Gastrocnemius medialis (tissue), 4 donors: Measurements from ENCODE around the gene FRMD3. TPM values are rescaled to one million over a fixed set of nuclear protein-coding genes. Genes with fewer than 3 reads are reported as not detected.

ENCODE experiments used
- ATAC-seq, 2 donors: fragments of 150-250 bp; one replicate each; pipeline ENCODE4 v1.9.1; 2016
- DNase-seq, 2 donors: peaks; one replicate each; pipeline ENCODE4 v3.0.0-alpha.2; 2019
- H3K27ac ChIP-seq, 4 donors: fragments of 200-600 bp; sonication (generic); 1 replicate in 1 of 4; 2 replicates in 3 of 4; pipeline ENCODE4 v1.5.1; 2016 to 2018; ENCODE audit warnings: mild to moderate bottlenecking in 2 of 4, moderate library complexity in 1 of 4
- H3K27me3 ChIP-seq, 3 donors: fragments of 200-600 bp; sonication (generic) in 2 of 3; 1 replicate in 1 of 3; 2 replicates in 2 of 3; pipeline versions ENCODE4 v1.5.1 to v1.6.0; 2016 to 2019; ENCODE audit warnings: mild to moderate bottlenecking in 1 of 3, moderate library complexity in 1 of 3
- H3K36me3 ChIP-seq, 2 donors: fragments of 200-600 bp; sonication (generic) in 1 of 2; one replicate each; pipeline ENCODE4 v1.5.1; 2017 to 2018
- H3K4me1 ChIP-seq, 2 donors: fragments of 200-600 bp; sonication (generic) in 1 of 2; one replicate each; pipeline ENCODE4 v1.5.1; 2016 to 2017; ENCODE audit warnings: mild to moderate bottlenecking in 2 of 2
- H3K4me3 ChIP-seq, 4 donors: fragments of 200-600 bp; sonication (generic) in 3 of 4; 1 replicate in 1 of 4; 2 replicates in 3 of 4; pipeline ENCODE4 v1.5.1; 2016 to 2019; ENCODE audit warnings: mild to moderate bottlenecking in 2 of 4
- H3K9me3 ChIP-seq, 3 donors: fragments of 200-600 bp; sonication (generic) in 2 of 3; 1 replicate in 1 of 3; 2 replicates in 2 of 3; pipeline ENCODE4 v1.5.1; 2016 to 2019
- CTCF ChIP-seq, 5 experiments: fragments of 450-650 bp in 3 of 5; fragments of 200-600 bp in 2 of 5; sonication (generic) in 2 of 5; IDR thresholded peaks in 4 of 5; conservative IDR thresholded peaks in 1 of 5; 1 replicate in 4 of 5; 2 replicates in 1 of 5; pipeline ENCODE4 v1.5.1; 2016 to 2019; ENCODE audit warnings: antibody characterized with exemption in 5 of 5, mild to moderate bottlenecking in 3 of 5, moderate library complexity in 3 of 5
- POLR2A ChIP-seq, 2 donors: fragments of 450-650 bp; IDR thresholded peaks; one replicate each; pipeline ENCODE4 v1.6.1; 2017; ENCODE audit warnings: antibody characterized with exemption in 2 of 2, mild to moderate bottlenecking in 2 of 2, moderate library complexity in 2 of 2
- in situ Hi-C, 4 donors: fragments of 200-750 bp; cut with MboI; loops; one replicate each; pipeline versions ENCODE4 v1.15.0 to v1.8.0; 2017; ENCODE audit warnings: low sequenced_read_pairs in 4 of 4
- intact Hi-C: fragments of 100-400 bp; cut with DNase I; formaldehyde crosslinking; loops from one replicate; pipeline ENCODE4 v1.15.1; 2023; ENCODE audit warnings: low total_unique reads
- total RNA-seq, 4 donors: library from RNA; depleted of rRNA; stranded (reverse); fragments of >200 nt; gene quantifications; one replicate each; pipeline versions ENCODE4 v1.1.0 to v1.2.3, GENCODE V29; 2016

FRMD3 gene
- total RNA-seq, 4 donors from 2014 or later: 62.3 to 120 (median 94.6) TPM

GRCh38 chr9:83219924-83220438 is 318.2 kb downstream of the FRMD3 start:
- no peak for DNase-seq
- peak in 1 of 2 donors; percentile 38 for ATAC-seq
- Histone ChIP-seq H3K4me1 (peaks cover 5 to 11% of the 10 kb centered on the region in 2 donors), H3K27me3 (no peaks in the 10 kb centered on the region), H3K4me3 (peak overlapping the region; percentile 61 to 62 (median 62)), H3K27ac (peak overlapping the region; percentile 45 to 63 (median 57)), H3K36me3 (no peaks in the 10 kb centered on the region), H3K9me3 (no peaks in the 10 kb centered on the region)
- intact Hi-C loops: loop anchor here (5.0 kb wide), 2 partner anchors 112 to 322 kb away; no protein-coding TSS in a partner anchor
- in situ Hi-C loops: loop anchor here in 3 of 4 donors (10.0 to 25.0 kb wide), 2 partner anchors 115 to 317 kb away; partner anchors contain the start of gene FRMD3 (in 2 of the 3)
- no peak for TF ChIP-seq POLR2A (IDR thresholded peaks at IDR 0.05)
- TF ChIP-seq CTCF (IDR thresholded peaks at IDR 0.05 in 4 of 5, conservative IDR thresholded peaks at IDR 0.05 in 1 of 5): peak in 1 of 5 experiments; percentile 6

- in situ Hi-C loops: loop anchor here in 3 of 4 donors (10.0 to 25.0 kb wide), 2 partner anchors 115 to 318 kb away; partner anchors contain the start of gene FRMD3 (in 2 of the 3)
- Histone ChIP-seq H3K27me3 (no peaks in the 10 kb centered on the region), H3K27ac (peak overlapping the region; percentile 45 to 63 (median 57)), H3K4me1 (peaks cover 5 to 11% of the 10 kb centered on the region in 2 donors), H3K9me3 (no peaks in the 10 kb centered on the region), H3K36me3 (no peaks in the 10 kb centered on the region), H3K4me3 (peak overlapping the region; percentile 61 to 62 (median 62))
- TF ChIP-seq CTCF (IDR thresholded peaks at IDR 0.05 in 4 of 5, conservative IDR thresholded peaks at IDR 0.05 in 1 of 5): peak in 3 of 5 experiments; percentile 19 to 71 (median 49)
- no peak for TF ChIP-seq POLR2A (IDR thresholded peaks at IDR 0.05)
- ATAC-seq: peak; percentile 96 to 99
- intact Hi-C loops: loop anchor here (5.0 kb wide), 2 partner anchors 113 to 323 kb away; no protein-coding TSS in a partner anchor
- peak; percentile 59 to 67 for DNase-seq
Measured at GRCh38 chr9:83219154-83219923, 318.9 kb downstream of the FRMD3 start.

GRCh38 chr9:83218411-83219090 is 319.6 kb downstream of the FRMD3 start:
- TF ChIP-seq POLR2A (IDR thresholded peaks at IDR 0.05): no peak
- TF ChIP-seq CTCF (IDR thresholded peaks at IDR 0.05 in 4 of 5, conservative IDR thresholded peaks at IDR 0.05 in 1 of 5): no peak

GRCh38 chr9:83209188-83209731 is 328.9 kb downstream of the FRMD3 start:
- Histone ChIP-seq H3K27ac (no peak overlapping the region), H3K4me3 (no peak overlapping the region), H3K36me3 (no peaks in the 10 kb centered on the region), H3K27me3 (no peaks in the 10 kb centered on the region), H3K4me1 (no peaks in the 10 kb centered on the region), H3K9me3 (no peaks in the 10 kb centered on the region)
- TF ChIP-seq POLR2A (IDR thresholded peaks at IDR 0.05) (no peak), CTCF (IDR thresholded peaks at IDR 0.05 in 4 of 5, conservative IDR thresholded peaks at IDR 0.05 in 1 of 5) (no peak)
- in situ Hi-C loops: loop anchor here in 3 of 4 donors (10.0 to 25.0 kb wide), 2 partner anchors 328 to 336 kb away; partner anchors contain the start of gene FRMD3 (in 2 of the 3)
- intact Hi-C loops: no loop called here
- no peak for ATAC-seq
- DNase-seq: no peak

More at GRCh38 chr9:83218411-83219090, 319.6 kb downstream of the FRMD3 start:
- Histone ChIP-seq H3K4me3 (peak overlapping the region; percentile 61 to 62 (median 62)), H3K36me3 (no peaks in the 10 kb centered on the region), H3K9me3 (no peaks in the 10 kb centered on the region), H3K27ac (no peak overlapping the region), H3K27me3 (no peaks in the 10 kb centered on the region), H3K4me1 (peaks cover 5 to 11% of the 10 kb centered on the region in 2 donors)
- DNase-seq (no peak), ATAC-seq (no peak)
- intact Hi-C loops: loop anchor here (5.0 kb wide), 2 partner anchors 114 to 324 kb away; no protein-coding TSS in a partner anchor
- in situ Hi-C loops: loop anchor here in 3 of 4 donors (10.0 to 25.0 kb wide), 2 partner anchors 116 to 319 kb away; partner anchors contain the start of gene FRMD3 (in 2 of the 3)
